Activated CD4-positive, alpha-beta T cell treated with anti-CD3 and anti-CD28 coated beads for 48 hours (primary cell): ENCODE measurements around the gene DISP2.

Experiments used
- DNase-seq: peaks from one replicate; pipeline ENCODE4 v3.0.0-alpha.2; 2020

The DISP2 gene

GRCh38 chr15:40344631-40345120 lies 13.3 kb upstream of the DISP2 start:
- peak; percentile 79 for DNase-seq

- DNase-seq = no peak
Observed at GRCh38 chr15:40345225-40345866, 12.7 kb upstream of the DISP2 start.

- no peak for DNase-seq
Observed at GRCh38 chr15:40345867-40346578, 12.0 kb upstream of the DISP2 start.

- no peak for DNase-seq
Observed at GRCh38 chr15:40346579-40347558, 11.2 kb upstream of the DISP2 start.

GRCh38 chr15:40347559-40348473 lies 10.2 kb upstream of the DISP2 start:
- no peak for DNase-seq

GRCh38 chr15:40348474-40348870 lies 9.5 kb upstream of the DISP2 start:
- no peak for DNase-seq

GRCh38 chr15:40349163-40349562 lies 8.9 kb upstream of the DISP2 start:
- DNase-seq = no peak

- DNase-seq = no peak
Observed at GRCh38 chr15:40352281-40352901, 5.6 kb upstream of the DISP2 start.

- no peak for DNase-seq
Observed at GRCh38 chr15:40353697-40354096, 4.3 kb upstream of the DISP2 start.

- DNase-seq = no peak
Observed at GRCh38 chr15:40354408-40355171, 3.4 kb upstream of the DISP2 start.

- DNase-seq = no peak
Observed at GRCh38 chr15:40355976-40356585, 1.9 kb upstream of the DISP2 start.

- DNase-seq = no peak
Observed at GRCh38 chr15:40357246-40357645, 773 bp upstream of the DISP2 start.

GRCh38 chr15:40358471-40359353 lies 693 bp downstream of the DISP2 start:
- peak; percentile 15 for DNase-seq

- no peak for DNase-seq
Observed at GRCh38 chr15:40360015-40360414, 2.0 kb downstream of the DISP2 start.

- no peak for DNase-seq
Observed at GRCh38 chr15:40361640-40362039, 3.6 kb downstream of the DISP2 start.

- no peak for DNase-seq
Observed at GRCh38 chr15:40363611-40364010, 5.6 kb downstream of the DISP2 start.

- DNase-seq = no peak
Observed at GRCh38 chr15:40364251-40364650, 6.2 kb downstream of the DISP2 start.

- no peak for DNase-seq
Observed at GRCh38 chr15:40365016-40365415, 7.0 kb downstream of the DISP2 start.
